ENCODE data around the gene ELAVL2.

ELAVL2 gene

GRCh38 chr9:23658376-23659258, 167.4 kb downstream of the ELAVL2 start:
- H3K9ac ChIP-seq (ENCODE audit: low read depth, low read length), result no peak overlapping the region
- 91% methylated on average over 10 of the region's 10 CpGs for WGBS
- H3K27ac ChIP-seq (ENCODE audit: low read depth, low read length), result no peak overlapping the region; the same call in 1 of the 2 replicates
- peaks cover 75% of the 10 kb centered on the region for H3K36me3 ChIP-seq (ENCODE audit: insufficient read depth, low read length)
- H3K9me3 ChIP-seq (ENCODE audit: insufficient read depth, low read depth, low read length), result no peaks in the 10 kb centered on the region
- H3K4me3 ChIP-seq (ENCODE audit: low read length), result no peak overlapping the region
- no peaks in the 10 kb centered on the region for H3K27me3 ChIP-seq (ENCODE audit: insufficient read depth, low read length)
- peaks cover 18% of the 10 kb centered on the region for H3K4me1 ChIP-seq (ENCODE audit: insufficient read depth, low read length)

GRCh38 chr9:23651051-23651450, 175.0 kb downstream of the ELAVL2 start:
- Histone ChIP-seq H3K27me3 (ENCODE audit: insufficient read depth, low read length) (no peaks in the 10 kb centered on the region), H3K36me3 (ENCODE audit: insufficient read depth, low read length) (peaks cover 71% of the 10 kb centered on the region), H3K9me3 (ENCODE audit: insufficient read depth, low read depth, low read length) (no peaks in the 10 kb centered on the region), H3K27ac (ENCODE audit: low read depth, low read length) (no peak overlapping the region), H3K4me1 (ENCODE audit: insufficient read depth, low read length) (no peaks in the 10 kb centered on the region), H3K9ac (ENCODE audit: low read depth, low read length) (no peak overlapping the region), H3K4me3 (ENCODE audit: low read length) (no peak overlapping the region)
- 84% methylated on average over 5 of the region's 5 CpGs for WGBS

GRCh38 chr9:23648651-23649050, 177.4 kb downstream of the ELAVL2 start:
- 67% methylated on average over 2 of the region's 2 CpGs for WGBS

GRCh38 chr9:23644896-23645295, 181.1 kb downstream of the ELAVL2 start:
- no peak overlapping the region for H3K4me3 ChIP-seq (ENCODE audit: low read length)
- H3K9ac ChIP-seq (ENCODE audit: low read depth, low read length), result no peak overlapping the region
- no peak overlapping the region for H3K27ac ChIP-seq (ENCODE audit: low read depth, low read length)
- peaks cover 45% of the 10 kb centered on the region for H3K36me3 ChIP-seq (ENCODE audit: insufficient read depth, low read length)
- H3K27me3 ChIP-seq (ENCODE audit: insufficient read depth, low read length), result no peaks in the 10 kb centered on the region
- no peaks in the 10 kb centered on the region for H3K4me1 ChIP-seq (ENCODE audit: insufficient read depth, low read length)
- no peaks in the 10 kb centered on the region for H3K9me3 ChIP-seq (ENCODE audit: insufficient read depth, low read depth, low read length)
- 97% methylated on average over 4 of the region's 4 CpGs for WGBS

More at GRCh38 chr9:23648651-23649050, 177.4 kb downstream of the ELAVL2 start:
- H3K9ac ChIP-seq (ENCODE audit: low read depth, low read length), result no peak overlapping the region
- no peaks in the 10 kb centered on the region for H3K27me3 ChIP-seq (ENCODE audit: insufficient read depth, low read length)
- H3K4me3 ChIP-seq (ENCODE audit: low read length), result no peak overlapping the region
- H3K27ac ChIP-seq (ENCODE audit: low read depth, low read length), result no peak overlapping the region
- H3K36me3 ChIP-seq (ENCODE audit: insufficient read depth, low read length), result peaks cover 60% of the 10 kb centered on the region
- H3K9me3 ChIP-seq (ENCODE audit: insufficient read depth, low read depth, low read length), result no peaks in the 10 kb centered on the region
- no peaks in the 10 kb centered on the region for H3K4me1 ChIP-seq (ENCODE audit: insufficient read depth, low read length)

- no peaks in the 10 kb centered on the region for H3K27me3 ChIP-seq (ENCODE audit: insufficient read depth, low read length)
Measured at GRCh38 chr9:23644326-23644725, 181.7 kb downstream of the ELAVL2 start.

GRCh38 chr9:23643656-23644258, 182.3 kb downstream of the ELAVL2 start:
- whole genome bisulfite sequencing, result 90% methylated on average over 1 of the region's 1 CpG
- Histone ChIP-seq H3K4me3 (ENCODE audit: low read length) (no peak overlapping the region), H3K27ac (ENCODE audit: low read depth, low read length) (no peak overlapping the region), H3K27me3 (ENCODE audit: insufficient read depth, low read length) (no peaks in the 10 kb centered on the region), H3K4me1 (ENCODE audit: insufficient read depth, low read length) (no peaks in the 10 kb centered on the region), H3K9ac (ENCODE audit: low read depth, low read length) (no peak overlapping the region), H3K36me3 (ENCODE audit: insufficient read depth, low read length) (peaks cover 33% of the 10 kb centered on the region), H3K9me3 (ENCODE audit: insufficient read depth, low read depth, low read length) (no peaks in the 10 kb centered on the region)

More at GRCh38 chr9:23644326-23644725, 181.7 kb downstream of the ELAVL2 start:
- H3K4me3 ChIP-seq (ENCODE audit: low read length), result no peak overlapping the region
- peaks cover 39% of the 10 kb centered on the region for H3K36me3 ChIP-seq (ENCODE audit: insufficient read depth, low read length)
- 94% methylated on average over 6 of the region's 6 CpGs for WGBS
- no peaks in the 10 kb centered on the region for H3K4me1 ChIP-seq (ENCODE audit: insufficient read depth, low read length)
- H3K9me3 ChIP-seq (ENCODE audit: insufficient read depth, low read depth, low read length), result no peaks in the 10 kb centered on the region
- no peak overlapping the region for H3K27ac ChIP-seq (ENCODE audit: low read depth, low read length)
- no peak overlapping the region for H3K9ac ChIP-seq (ENCODE audit: low read depth, low read length)
